Measurements from ENCODE around the gene ATG3.
"Not testable (repeated sequence)": the region's sequence is repeated elsewhere in the genome, so short reads cannot be mapped to it uniquely, and the experiment has no call there.

The ATG3 gene

DNA sequence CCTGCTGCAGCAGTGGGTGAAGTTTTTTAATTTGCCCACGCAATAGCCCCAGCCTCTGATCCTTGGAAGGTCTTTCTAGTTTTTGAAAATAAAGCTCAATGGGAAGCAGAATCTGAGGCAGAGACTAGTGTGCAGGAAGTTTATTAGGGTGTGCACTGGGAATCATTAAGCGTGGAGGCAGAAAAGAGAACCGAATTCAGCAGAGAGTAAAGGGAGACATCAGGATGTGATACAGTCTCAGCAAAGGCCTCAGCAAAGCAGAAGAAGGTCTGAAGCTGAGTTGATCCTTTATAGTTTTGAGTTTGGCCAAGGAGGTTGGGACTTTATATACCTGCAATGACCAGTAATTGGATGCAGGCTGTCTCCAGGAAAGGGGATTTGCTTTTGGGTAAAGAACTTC, 57.6 kb downstream of the ATG3 start:
- no peak for DNase-seq (ENCODE audit: low read depth, low spot score)
- H3K27ac ChIP-seq = no peak overlapping the region

DNA sequence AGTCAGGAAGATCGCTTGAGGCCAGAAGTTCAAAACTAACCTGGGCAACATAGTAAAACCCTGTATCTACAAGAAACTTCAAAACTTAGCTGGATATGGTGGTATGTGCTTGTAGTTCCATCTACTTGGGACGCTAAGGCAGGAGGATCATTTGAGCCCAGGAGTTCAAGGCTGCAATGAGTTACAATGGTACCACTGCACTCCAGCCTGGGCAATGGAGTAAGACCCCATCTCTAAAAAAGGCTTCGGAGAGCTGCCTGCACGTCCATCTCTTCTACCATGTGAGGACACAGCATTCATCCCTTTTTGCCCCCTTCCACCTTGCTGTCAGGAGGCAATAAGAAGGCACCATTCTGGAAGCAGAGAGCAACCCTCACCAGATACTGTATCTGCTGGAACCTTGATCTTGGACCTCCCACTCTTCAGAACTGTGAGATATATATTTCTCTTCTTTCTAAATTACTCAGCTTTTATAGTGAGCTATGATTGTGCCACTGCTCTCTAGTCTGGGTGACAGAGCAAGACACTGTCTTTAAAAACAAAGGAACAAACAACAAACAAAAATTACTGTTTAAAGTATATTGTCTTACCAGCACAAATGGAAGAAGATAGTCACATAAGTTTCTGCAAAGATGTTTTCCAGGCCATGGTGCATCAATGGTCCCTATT, 58.3 kb downstream of the ATG3 start:
- no peak for DNase-seq (ENCODE audit: low read depth, low spot score)
- H3K27ac ChIP-seq = no peak overlapping the region

GRCh38 chr3:112500621-112501020, 61.1 kb downstream of the ATG3 start:
- no peak for DNase-seq (ENCODE audit: low read depth, low spot score)
- H3K27ac ChIP-seq = no peak overlapping the region

DNA sequence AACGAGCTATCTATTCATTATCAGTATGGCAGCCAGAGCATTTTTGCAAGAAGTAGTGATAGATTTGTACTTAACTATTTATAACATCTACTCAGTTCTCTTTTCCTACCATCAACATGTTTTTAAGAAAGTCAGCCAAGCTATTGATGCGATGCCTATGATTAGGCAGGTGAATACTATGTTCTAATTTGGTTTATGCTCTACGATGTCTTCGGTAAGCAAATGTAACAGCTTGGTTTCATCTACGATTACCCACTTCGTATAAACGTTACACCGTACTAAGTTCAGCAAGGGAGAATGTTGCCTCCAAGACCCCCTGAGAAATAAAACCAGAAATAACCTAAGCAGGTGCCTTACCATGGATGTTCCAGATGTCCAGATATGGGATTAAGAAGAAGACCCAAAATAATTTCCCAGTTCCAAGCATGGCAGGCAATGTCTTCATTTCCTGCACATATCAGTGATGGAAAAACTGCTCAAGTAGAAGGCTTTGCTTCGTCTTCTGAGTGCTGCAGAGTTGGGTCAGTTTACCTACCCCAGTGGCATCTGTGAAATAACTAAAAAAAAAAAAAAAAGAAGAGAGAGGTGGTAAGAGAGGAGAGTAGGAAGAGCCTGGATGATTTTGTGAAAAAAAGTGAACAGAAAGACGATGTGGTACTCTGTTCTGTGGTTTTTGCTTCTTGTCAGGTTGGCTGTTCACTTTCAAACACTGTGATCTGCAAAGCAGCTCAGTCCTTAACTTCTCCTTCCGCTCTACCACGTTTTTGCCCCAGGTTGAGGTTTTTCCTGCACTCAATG, 62.6 kb downstream of the ATG3 start, which contains the start of gene BTLA:
TSS of gene BTLA (minus strand) at position 559 of the 798 bp plus-strand sequence. CDS start at position 445, 114 bp downstream.
- no peak within 1 kb of the TSS for H3K27ac ChIP-seq
- DNase-seq (ENCODE audit: low read depth, low spot score) = no peak

DNA sequence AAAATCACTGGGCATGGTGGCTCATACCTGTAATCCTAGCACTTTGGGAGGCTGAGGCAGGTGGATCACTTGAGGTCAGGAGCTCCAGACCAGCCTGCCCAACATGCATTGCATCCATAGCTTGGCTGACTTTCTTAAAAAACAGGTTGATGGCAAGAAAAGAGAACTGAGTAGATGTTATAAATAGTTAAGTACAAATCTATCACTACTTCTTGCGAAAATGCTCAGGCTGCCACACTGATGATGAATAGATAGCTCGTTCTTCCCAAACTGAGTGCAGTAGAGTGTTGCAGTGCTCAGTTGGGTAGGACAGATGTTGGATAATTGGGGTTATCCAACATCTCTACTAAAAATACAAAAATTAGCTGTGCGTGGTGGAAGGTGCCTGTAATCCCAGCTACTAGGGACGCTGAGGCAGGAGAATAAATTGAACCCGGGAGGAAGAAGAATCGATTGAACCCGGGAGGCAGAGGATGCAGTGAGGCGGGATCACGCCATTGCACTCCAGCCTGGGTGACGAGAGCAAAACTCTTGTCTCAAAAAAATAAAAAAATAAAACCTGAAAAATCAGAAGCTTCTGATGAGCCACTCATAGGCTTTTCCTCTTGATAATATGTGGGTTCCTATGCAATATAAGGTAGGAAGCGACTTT, 63.7 kb downstream of the ATG3 start:
- no peak overlapping the region for H3K27ac ChIP-seq

DNA sequence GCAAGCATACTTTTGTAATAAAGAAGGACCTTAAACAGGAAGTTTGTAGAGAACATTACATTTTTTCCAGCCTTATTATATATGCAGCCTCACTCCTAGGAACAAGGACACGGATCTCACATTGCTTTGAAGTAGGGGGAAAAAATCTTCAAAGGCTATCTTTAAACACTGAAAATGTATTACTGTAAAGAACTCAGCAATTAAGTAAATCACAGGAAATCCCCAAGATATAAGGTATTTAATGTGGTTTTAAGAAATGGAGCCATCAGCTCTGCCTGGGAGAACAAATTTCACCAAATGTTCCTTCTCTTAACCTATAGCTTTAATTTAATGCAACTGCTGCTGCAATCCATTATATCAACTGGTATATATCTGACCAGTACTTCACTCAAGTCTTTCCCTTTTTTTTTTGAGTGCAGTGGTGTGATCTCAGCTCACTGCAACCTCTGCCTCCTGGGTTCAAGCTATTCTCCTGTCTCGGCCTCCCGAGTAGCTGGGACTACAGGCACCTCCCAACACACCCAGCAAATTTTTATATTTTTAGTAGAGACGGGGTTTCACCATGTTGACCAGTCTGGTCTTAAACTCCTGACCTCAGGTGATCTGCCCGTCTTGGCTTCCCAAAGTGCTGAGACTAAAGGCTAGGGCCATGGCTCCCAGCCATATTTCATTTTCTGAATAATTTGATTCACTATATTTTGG, 65.2 kb downstream of the ATG3 start:
- DNase-seq (ENCODE audit: low read depth, low spot score) = no peak
- no peak overlapping the region for H3K27ac ChIP-seq

More for the DNA sequence above, 63.7 kb downstream of the ATG3 start:
- no peak for DNase-seq (ENCODE audit: low read depth, low spot score)

DNA sequence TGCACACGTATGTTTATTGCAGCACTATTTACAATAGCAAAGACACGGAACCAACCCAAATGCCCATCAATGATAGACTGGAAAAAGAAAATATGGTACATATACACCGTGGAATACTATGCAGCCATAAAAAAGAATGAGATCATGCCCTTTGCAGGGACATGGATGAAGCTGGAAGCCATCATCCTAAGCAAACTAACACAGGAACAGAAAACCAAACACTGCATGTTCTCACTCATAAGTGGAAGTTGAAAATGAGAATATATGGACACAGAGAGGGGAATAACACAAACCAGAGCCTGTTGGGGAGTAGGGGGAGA, 67.4 kb downstream of the ATG3 start:
- not testable (repeated sequence) for DNase-seq (ENCODE audit: low read depth, low spot score); H3K27ac ChIP-seq

DNA sequence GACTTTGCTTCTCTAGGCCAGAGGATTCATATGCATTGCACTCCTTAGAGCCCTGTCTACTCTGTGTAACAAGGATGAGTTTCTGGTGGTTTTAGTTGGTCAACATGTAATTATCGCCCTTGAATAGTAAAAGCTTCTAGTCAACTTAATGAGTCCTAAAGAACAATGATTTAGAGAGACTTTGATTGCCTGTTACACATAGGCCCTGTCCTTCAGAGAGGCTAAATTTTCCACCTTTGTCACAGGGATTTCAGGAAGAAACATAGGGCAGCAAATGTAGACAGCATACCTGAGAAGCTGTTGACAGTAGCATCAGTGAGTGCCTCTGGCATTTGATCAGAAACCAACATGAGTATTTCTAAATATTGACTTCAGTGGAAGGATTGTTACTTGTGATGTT, 69.6 kb downstream of the ATG3 start:
- no peak for DNase-seq (ENCODE audit: low read depth, low spot score)
- no peak overlapping the region for H3K27ac ChIP-seq

GRCh38 chr3:112491373-112491772, 70.4 kb downstream of the ATG3 start:
- H3K27ac ChIP-seq = no peak overlapping the region
- no peak for DNase-seq (ENCODE audit: low read depth, low spot score)

- DNase-seq (ENCODE audit: low read depth, low spot score) = no peak
- H3K27ac ChIP-seq = no peak overlapping the region
These were observed 71.9 kb downstream of the ATG3 start for GRCh38 chr3:112489674-112490479.

- DNase-seq (ENCODE audit: low read depth, low spot score) = no peak
These were observed 74.8 kb downstream of the ATG3 start for GRCh38 chr3:112486811-112487505.

DNA sequence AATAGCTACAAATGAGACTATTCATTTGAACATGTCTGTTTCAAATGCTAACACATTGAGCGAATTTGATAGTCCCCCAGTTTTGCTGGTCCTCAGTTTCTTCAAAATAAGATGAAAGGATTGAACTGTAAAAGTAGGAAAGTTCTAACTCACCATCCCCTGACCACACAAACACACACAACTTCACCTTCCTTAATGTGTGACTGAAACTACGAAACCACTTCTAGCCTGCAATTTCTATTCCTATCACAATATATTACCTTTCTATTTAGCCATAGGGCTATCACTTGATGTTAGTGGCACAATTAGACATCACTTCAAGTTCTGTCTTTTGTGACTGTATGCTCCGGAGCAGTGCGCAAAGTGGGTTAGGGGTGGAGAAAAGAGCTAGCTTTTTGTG, 77.4 kb downstream of the ATG3 start:
- no peak overlapping the region for H3K27ac ChIP-seq
- DNase-seq (ENCODE audit: low read depth, low spot score) = no peak

More at GRCh38 chr3:112486811-112487505, 74.8 kb downstream of the ATG3 start:
- no peak overlapping the region for H3K27ac ChIP-seq

DNA sequence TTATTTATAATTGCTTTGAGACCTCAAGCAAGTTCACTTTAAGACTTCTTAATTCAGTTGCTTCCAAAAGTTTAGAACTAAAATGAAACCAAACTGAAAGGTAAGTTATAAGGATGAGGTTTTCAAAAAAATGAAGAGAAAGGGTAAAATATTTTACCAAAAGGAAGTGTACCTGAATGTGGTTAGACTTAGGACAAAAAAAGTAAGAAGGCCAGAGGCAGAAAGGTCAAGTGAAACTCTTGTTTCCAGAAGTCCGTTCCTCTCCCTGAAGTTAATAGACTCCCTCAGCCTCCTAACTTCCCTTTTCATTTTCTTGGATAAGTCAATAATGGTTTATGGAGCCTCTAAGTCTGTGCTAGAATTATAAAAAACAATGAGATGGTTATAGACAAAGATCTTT, 79.1 kb downstream of the ATG3 start:
- no peak overlapping the region for H3K27ac ChIP-seq
- DNase-seq (ENCODE audit: low read depth, low spot score) = no peak
